LNCaP clone FGC (cell line): Measurements from ENCODE around the gene CNTN4.

Source experiments
- DNase-seq: peaks from one replicate; pipeline ENCODE4 v3.0.0-alpha.2; 2011; ENCODE audit warnings: low read depth
- H3K4me3 ChIP-seq: 2 replicates; pipeline ENCODE4 v1.5.1; 2011; ENCODE audit warnings: mild to moderate bottlenecking, low read depth, low read length, control low read depth
- TF ChIP-seq, protein P1 (sequence below): IDR thresholded peaks from 2 replicates; pipeline ENCODE4 v1.5.1; 2012; ENCODE audit warnings: mild to moderate bottlenecking; ENCODE audit not compliant: control insufficient read depth, insufficient read depth; ENCODE audit errors: extremely low read depth

The CNTN4 gene

DNA sequence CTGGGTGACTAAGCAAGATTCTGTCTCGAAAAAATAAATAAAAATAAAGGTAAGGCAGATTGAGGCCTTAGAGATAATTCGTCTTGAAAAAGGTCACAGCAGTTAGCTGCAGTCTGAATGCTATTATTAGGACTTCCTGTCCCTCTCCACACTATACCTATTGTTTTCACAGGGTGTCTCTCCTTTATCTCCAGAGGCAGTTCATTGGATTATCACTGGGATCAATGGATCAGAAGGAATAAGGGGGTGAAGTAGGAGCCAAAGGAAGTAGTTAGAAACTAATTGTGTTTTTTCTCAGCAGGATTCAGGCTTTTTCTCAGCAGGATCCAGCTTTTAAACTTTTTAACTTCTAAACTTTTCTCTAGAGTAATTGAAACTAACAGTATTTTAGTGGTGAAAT lies 684.6 kb downstream of the CNTN4 start:
- H3K4me3 ChIP-seq, result no peak overlapping the region
- TF ChIP-seq, protein P1, sequence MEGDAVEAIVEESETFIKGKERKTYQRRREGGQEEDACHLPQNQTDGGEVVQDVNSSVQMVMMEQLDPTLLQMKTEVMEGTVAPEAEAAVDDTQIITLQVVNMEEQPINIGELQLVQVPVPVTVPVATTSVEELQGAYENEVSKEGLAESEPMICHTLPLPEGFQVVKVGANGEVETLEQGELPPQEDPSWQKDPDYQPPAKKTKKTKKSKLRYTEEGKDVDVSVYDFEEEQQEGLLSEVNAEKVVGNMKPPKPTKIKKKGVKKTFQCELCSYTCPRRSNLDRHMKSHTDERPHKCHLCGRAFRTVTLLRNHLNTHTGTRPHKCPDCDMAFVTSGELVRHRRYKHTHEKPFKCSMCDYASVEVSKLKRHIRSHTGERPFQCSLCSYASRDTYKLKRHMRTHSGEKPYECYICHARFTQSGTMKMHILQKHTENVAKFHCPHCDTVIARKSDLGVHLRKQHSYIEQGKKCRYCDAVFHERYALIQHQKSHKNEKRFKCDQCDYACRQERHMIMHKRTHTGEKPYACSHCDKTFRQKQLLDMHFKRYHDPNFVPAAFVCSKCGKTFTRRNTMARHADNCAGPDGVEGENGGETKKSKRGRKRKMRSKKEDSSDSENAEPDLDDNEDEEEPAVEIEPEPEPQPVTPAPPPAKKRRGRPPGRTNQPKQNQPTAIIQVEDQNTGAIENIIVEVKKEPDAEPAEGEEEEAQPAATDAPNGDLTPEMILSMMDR, result no peak
- DNase-seq, result no peak

DNA sequence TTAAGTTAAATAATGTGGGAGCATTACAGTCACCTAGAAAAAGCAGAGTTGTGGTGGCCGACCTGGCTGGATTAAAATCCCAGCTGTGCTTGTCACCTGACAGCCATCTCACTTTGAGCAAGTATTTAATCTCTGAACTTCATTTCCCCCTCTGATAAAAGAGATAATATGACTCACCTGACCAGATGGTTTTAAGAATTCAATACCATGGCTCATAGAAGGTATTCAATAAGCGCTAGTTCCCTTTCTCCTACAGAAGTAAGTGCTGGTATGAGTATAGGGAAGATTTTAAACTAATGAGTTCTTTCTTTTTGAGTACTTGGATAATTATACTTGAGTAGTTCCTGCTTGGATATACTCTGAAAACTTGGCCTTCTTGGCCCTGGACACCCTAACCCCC lies 686.0 kb downstream of the CNTN4 start:
- TF ChIP-seq, protein P1, result no peak
- H3K4me3 ChIP-seq, result no peak overlapping the region
- no peak for DNase-seq

DNA sequence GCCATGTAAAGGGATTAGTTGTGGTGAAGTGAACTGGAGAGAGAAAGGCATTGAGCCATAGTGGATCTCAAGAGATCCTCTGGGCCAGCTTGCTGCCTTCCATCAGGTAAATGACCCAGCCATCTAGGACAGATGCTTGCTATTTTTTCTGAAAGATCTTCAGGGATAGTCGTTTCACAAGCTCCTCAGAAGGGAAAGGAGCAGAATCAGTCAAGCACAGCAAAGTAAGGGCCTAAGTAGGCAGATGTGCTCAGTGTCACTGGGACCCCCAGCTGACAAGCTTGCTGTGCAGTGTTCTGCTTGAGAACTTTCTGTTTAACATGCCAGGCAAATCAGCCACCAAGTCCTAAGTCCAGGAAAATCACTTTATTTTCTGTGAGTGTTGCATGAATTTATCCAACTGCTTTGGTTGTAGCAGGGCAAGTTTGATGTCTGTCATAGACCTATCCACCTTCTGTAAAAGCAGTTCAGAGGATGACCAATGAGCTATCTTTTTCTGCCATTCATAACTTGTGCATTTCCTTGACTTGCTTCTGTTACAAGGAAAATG lies 691.7 kb downstream of the CNTN4 start:
- TF ChIP-seq, protein P1, result no peak
- H3K4me3 ChIP-seq, result no peak overlapping the region
- no peak for DNase-seq

DNA sequence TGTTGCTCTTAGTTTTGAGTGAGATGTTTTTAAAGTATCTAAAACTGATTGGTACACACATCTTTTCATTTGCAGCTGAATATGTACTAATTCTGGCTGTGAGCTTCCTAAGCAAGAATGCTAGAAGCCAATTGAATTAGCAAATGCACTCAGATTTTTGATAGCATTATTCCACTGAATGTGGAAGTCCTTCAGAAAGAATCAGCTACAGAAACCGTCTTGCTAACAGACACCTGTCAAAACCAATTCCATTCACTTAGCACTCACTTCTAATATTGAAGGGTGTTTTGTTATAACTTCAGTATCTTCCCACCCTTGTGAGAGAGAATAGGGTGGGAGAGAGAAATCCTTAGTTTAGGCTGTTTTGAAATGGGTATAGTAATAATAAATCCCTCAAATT lies 693.8 kb downstream of the CNTN4 start:
- no peak overlapping the region for H3K4me3 ChIP-seq
- TF ChIP-seq, protein P1, result no peak
- no peak for DNase-seq

DNA sequence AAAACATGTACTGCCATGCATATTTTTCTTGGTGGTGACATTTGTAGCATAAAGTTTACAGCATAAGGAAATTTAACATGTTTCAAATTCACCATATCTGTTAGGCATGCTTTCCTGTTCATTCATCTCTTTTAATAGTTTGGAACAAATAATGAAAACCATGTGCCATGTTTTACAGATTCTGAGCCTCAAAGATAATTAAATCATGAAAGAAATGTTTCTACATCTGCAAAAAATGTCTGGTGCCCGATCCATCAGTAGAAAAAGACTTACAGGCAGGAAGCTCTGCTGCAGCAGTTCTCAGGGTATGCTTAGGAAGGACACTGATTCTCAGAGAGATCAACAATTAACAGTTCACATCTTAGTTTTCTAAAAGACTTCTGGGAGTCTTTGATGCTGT lies 695.3 kb downstream of the CNTN4 start:
- no peak for DNase-seq
- TF ChIP-seq, protein P1, result no peak

DNA sequence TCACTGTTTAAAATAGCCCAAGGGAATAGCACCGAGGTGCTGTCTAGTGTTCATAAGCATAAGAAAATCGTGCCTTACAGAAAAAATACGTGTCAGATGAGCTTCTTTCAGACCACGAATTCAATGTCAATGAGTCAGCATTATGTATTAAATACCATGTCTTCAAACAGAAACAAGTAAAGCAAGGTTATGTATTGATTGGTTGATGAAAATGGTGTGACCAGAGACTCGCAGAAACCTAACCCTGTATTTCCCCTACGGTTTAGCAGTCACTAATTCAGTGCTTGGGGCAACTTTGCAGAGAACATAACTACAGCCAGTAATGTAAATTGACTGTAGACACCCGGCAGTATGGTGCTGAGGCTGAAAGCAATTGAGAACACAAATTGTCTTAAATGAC lies 703.8 kb downstream of the CNTN4 start:
- no peak overlapping the region for H3K4me3 ChIP-seq
- TF ChIP-seq, protein P1, result no peak
- DNase-seq, result no peak

More for the DNA sequence above, 695.3 kb downstream of the CNTN4 start:
- H3K4me3 ChIP-seq, result no peak overlapping the region

DNA sequence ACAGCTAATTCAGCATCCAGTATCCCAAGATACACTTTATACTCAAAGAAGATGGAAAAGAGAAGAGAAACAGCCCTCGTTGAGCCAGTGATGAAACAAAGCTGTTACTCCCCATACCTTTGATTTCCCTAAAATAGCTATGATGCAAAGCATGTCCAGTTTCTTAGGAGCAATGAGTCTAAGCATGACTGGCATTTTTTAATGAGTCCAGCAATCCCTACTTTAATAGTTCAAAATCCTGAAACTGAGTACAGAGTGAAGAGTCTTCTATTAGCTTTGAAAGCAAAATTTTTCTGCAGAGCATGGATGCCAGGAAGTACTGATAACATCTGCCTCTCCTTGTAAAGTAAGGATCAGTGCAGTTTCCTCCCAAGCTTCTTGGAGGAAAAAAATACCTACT lies 708.8 kb downstream of the CNTN4 start:
- no peak overlapping the region for H3K4me3 ChIP-seq
- no peak for DNase-seq
- TF ChIP-seq, protein P1, result no peak
